Smooth muscle cell (in vitro differentiated cells): ENCODE data around the gene KNDC1. TPM values are rescaled to one million over a fixed set of nuclear protein-coding genes. Genes with fewer than 3 reads are reported as not detected.
"Not testable (repeated sequence)": the region's sequence is repeated elsewhere in the genome, so short reads cannot be mapped to it uniquely, and the experiment has no call there.

Experiments used
- DNase-seq: peaks from one replicate; lab custom pipeline; 2025; ENCODE audit not compliant: unreplicated experiment; lab: John Stamatoyannopoulos, UW
- H2AFZ ChIP-seq: fragments of 200-600 bp; sonication (generic); 2 replicates; pipeline ENCODE4 v1.6.0; 2016; ENCODE audit warnings: antibody characterized with exemption, low read depth, mild to moderate bottlenecking
- H3F3A ChIP-seq: fragments of 200-600 bp; sonication (generic); 2 replicates; pipeline ENCODE4 v1.6.0; 2017; ENCODE audit warnings: antibody characterized with exemption, low read depth
- H3K27ac ChIP-seq: fragments of 200-600 bp; sonication (generic); 2 replicates; pipeline ENCODE4 v1.5.1; 2016; ENCODE audit warnings: low read depth, mild to moderate bottlenecking
- H3K27me3 ChIP-seq: fragments of 200-600 bp; sonication (generic); 2 replicates; pipeline ENCODE4 v1.6.1; 2016; ENCODE audit warnings: low read depth, mild to moderate bottlenecking
- H3K36me3 ChIP-seq: fragments of 200-600 bp; sonication (generic); 2 replicates; pipeline ENCODE4 v1.5.1; 2016; ENCODE audit warnings: low read depth
- H3K4me1 ChIP-seq: fragments of 200-600 bp; sonication (generic); 2 replicates; pipeline ENCODE4 v1.5.1; 2016; ENCODE audit warnings: low read depth
- H3K4me2 ChIP-seq: fragments of 200-600 bp; sonication (generic); 2 replicates; pipeline ENCODE4 v1.6.0; 2016; ENCODE audit warnings: mild to moderate bottlenecking
- H3K4me3 ChIP-seq: fragments of 200-600 bp; sonication (generic); 2 replicates; pipeline ENCODE4 v1.5.1; 2016; ENCODE audit warnings: mild to moderate bottlenecking
- H3K79me2 ChIP-seq: fragments of 200-600 bp; sonication (generic); 2 replicates; pipeline ENCODE4 v1.6.0; 2016; ENCODE audit warnings: low read depth, mild to moderate bottlenecking
- H3K9ac ChIP-seq: fragments of 200-600 bp; sonication (generic); 2 replicates; pipeline ENCODE4 v1.6.0; 2016; ENCODE audit warnings: low read depth
- H3K9me3 ChIP-seq: fragments of 200-600 bp; sonication (generic); replicated peaks from 2 replicates; pipeline ENCODE4 v1.5.1; 2016; ENCODE audit warnings: low read depth
- H4K20me1 ChIP-seq: fragments of 200-600 bp; sonication (generic); 2 replicates; pipeline ENCODE4 v1.6.0; 2016; ENCODE audit warnings: low read depth
- WGBS: methylation state at CpG from one replicate; pipeline ENCODE4 v1.1.7; 2016; ENCODE audit warnings: low lambda C conversion rate; 5-methylcytosine and 5-hydroxymethylcytosine counted together
- polyA plus RNA-seq: library from polyadenylated mRNA; unstranded; fragments of >200 nt; fragmentation: Nextera tagmentation; extraction: Ambion mirVana; gene quantifications from 2 replicates; pipeline ENCODE4 v1.2.1, GENCODE V29; 2016
- total RNA-seq: library from RNA; depleted of rRNA; stranded (reverse); fragments of >200 nt; gene quantifications from 2 replicates; pipeline ENCODE4 v1.2.3, GENCODE V29; 2014
- TF ChIP-seq, protein P1 (sequence below): fragments of 200-600 bp; sonication (generic); IDR thresholded peaks from 2 replicates; pipeline ENCODE4 v1.5.1; 2017; ENCODE audit warnings: borderline replicate concordance, mild to moderate bottlenecking, antibody characterized with exemption; ENCODE audit not compliant: insufficient read depth, poor library complexity, severe bottlenecking

Gene KNDC1
- total and polyA plus RNA-seq, 2 experiments from 2014 or later = 2.3 to 3.1 TPM

DNA sequence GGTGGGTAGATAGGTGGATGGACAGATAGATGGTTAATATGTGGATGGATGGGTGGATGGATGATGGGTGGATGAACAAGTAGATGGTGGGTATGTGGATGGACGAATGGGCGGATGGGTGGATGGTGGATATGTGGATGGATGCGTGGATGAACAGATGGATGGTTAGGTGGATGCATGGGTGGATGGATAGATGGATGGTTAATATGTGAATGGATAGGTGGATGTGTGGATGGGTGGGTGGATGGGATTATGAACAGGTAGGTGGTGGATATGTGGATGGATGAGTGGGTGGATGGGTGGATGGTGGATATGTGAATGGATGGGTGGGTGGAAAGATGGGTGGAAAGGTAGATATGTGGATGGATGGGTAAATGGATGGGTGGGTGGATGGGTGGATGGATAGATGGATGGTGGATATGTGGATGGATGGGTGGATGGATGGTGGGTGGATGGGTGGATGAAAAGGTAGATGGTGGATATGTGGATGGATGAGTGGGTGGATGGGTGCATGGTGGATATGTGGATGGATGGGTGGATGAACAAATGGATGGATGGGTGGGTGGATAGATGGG lies 14.8 kb downstream of the KNDC1 start:
- H3K4me2 ChIP-seq = no peak overlapping the region
- WGBS = 67% methylated on average over 3 of the region's 3 CpGs
- no peak overlapping the region for H2AFZ ChIP-seq
- H3K4me3 ChIP-seq = no peak overlapping the region
- no peaks in the 10 kb centered on the region for H3K36me3 ChIP-seq
- H3K27me3 ChIP-seq = no peaks in the 10 kb centered on the region
- no peak overlapping the region for H3K27ac ChIP-seq
- H3F3A ChIP-seq = no peaks in the 10 kb centered on the region
- TF ChIP-seq, protein P1, sequence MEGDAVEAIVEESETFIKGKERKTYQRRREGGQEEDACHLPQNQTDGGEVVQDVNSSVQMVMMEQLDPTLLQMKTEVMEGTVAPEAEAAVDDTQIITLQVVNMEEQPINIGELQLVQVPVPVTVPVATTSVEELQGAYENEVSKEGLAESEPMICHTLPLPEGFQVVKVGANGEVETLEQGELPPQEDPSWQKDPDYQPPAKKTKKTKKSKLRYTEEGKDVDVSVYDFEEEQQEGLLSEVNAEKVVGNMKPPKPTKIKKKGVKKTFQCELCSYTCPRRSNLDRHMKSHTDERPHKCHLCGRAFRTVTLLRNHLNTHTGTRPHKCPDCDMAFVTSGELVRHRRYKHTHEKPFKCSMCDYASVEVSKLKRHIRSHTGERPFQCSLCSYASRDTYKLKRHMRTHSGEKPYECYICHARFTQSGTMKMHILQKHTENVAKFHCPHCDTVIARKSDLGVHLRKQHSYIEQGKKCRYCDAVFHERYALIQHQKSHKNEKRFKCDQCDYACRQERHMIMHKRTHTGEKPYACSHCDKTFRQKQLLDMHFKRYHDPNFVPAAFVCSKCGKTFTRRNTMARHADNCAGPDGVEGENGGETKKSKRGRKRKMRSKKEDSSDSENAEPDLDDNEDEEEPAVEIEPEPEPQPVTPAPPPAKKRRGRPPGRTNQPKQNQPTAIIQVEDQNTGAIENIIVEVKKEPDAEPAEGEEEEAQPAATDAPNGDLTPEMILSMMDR = no peak
- H3K9me3 ChIP-seq = no peaks in the 10 kb centered on the region
- no peaks in the 10 kb centered on the region for H3K79me2 ChIP-seq
- no peak overlapping the region for H3K9ac ChIP-seq
- DNase-seq = no peak
- H4K20me1 ChIP-seq = no peaks in the 10 kb centered on the region
- H3K4me1 ChIP-seq = no peaks in the 10 kb centered on the region

DNA sequence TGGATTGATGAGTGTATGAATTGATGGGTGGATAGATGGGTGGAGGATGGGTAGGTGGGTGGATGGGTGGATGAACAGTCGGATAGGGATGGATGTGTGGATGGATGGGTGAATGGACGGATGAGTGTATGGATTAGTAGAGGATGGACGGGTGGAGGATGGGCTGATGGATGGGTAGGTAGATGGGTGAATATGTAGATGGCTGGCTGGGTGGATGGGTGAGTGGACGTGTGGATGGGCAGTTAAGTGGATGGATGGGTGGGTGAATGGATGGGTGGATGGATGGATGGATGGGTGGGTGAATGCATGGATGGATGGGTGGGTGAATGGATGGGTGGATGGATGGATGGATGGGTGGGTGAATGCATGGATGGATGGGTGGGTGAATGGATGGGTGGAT lies 15.6 kb downstream of the KNDC1 start:
- 96% methylated on average over 4 of the region's 4 CpGs for WGBS
- DNase-seq, H4K20me1 ChIP-seq, H3K9me3 ChIP-seq, H3K36me3 ChIP-seq, H3K9ac ChIP-seq, H3K4me1 ChIP-seq, H3K4me2 ChIP-seq, H3K79me2 ChIP-seq, H3K27ac ChIP-seq, H2AFZ ChIP-seq, H3F3A ChIP-seq, H3K4me3 ChIP-seq, H3K27me3 ChIP-seq: not testable (repeated sequence)

DNA sequence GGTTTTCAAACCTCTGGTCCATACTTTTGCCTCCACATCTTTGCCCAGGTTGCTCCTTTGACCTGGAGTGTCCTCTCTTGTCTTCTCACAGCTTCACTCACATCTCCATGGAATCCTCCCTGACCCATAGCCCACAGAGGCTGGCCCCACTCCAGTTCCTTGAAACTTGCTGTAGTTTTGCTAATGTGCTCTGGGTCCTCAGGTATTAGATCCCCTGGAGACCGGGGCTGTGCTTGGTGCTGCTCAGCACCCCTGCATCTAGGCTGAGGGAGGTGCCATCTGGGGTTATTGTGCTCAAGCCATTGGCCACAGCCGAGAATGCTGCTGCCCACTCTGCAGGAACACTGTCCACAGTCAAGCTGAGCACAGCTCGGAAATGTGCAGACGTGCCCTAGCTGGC lies 16.5 kb downstream of the KNDC1 start:
- no peak overlapping the region for H3K4me3 ChIP-seq
- 91% methylated on average over 4 of the region's 4 CpGs for WGBS
- H3K4me2 ChIP-seq = no peak overlapping the region
- no peaks in the 10 kb centered on the region for H3K27me3 ChIP-seq
- H4K20me1 ChIP-seq = no peaks in the 10 kb centered on the region
- no peaks in the 10 kb centered on the region for H3F3A ChIP-seq
- no peak overlapping the region for H3K9ac ChIP-seq
- no peaks in the 10 kb centered on the region for H3K79me2 ChIP-seq
- no peaks in the 10 kb centered on the region for H3K9me3 ChIP-seq
- H3K36me3 ChIP-seq = no peaks in the 10 kb centered on the region
- no peak overlapping the region for H2AFZ ChIP-seq
- TF ChIP-seq, protein P1 = no peak
- H3K27ac ChIP-seq = no peak overlapping the region
- H3K4me1 ChIP-seq = no peaks in the 10 kb centered on the region
- DNase-seq = no peak

DNA sequence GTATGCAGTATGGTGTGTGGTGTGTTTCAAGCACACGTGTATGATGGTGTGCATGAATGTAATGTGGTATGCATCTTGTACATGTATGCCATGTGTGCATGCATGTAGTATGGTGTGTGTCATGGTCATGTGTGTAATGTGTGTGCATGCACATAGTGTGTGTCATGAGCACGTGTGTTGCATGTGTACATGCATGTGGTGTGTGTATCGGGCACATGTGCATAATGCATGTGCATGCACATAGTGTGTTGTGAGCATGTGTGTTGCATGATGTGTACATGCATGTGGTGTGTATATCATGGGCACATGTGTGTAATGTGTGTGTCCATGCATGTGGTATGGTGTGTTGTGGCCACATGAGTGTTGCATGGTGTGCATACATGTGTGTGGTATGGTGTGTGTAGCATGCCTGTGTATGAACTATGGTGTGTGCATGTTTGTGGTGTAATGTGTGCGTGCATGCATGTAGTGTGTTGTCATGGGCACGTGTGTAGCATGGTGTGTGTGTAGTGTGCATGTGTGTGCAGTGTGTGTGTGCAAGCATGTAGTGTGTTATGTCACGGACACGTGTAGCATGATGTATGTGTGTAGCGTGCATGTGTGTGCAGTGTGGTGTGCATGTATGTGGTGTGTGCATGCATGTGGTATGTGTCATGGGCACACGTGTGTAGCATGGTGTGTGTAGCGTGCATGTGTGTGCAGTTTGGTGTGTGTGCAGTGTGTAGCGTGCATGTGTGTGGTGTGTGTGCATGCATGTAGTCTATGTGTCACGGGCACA lies 17.6 kb downstream of the KNDC1 start:
- no peak for DNase-seq
- Histone ChIP-seq H4K20me1 (no peaks in the 10 kb centered on the region), H3K9me3 (no peaks in the 10 kb centered on the region), H2AFZ (no peak overlapping the region), H3K9ac (no peak overlapping the region), H3K4me1 (no peaks in the 10 kb centered on the region), H3K4me3 (no peak overlapping the region), H3K27me3 (no peaks in the 10 kb centered on the region), H3K27ac (no peak overlapping the region), H3K4me2 (no peak overlapping the region), H3K36me3 (no peaks in the 10 kb centered on the region), H3F3A (no peaks in the 10 kb centered on the region), H3K79me2 (no peaks in the 10 kb centered on the region)
- 97% methylated on average over 12 of the region's 12 CpGs for WGBS
- TF ChIP-seq, protein P1 = no peak
